ENCODE measurements around the gene PIKFYVE.

- TF ChIP-seq CTCF (IDR thresholded peaks at IDR 0.05) (no peak), POLR2A (IDR thresholded peaks at IDR 0.05) (no peak)
Observed at GRCh38 chr2:208239770-208240493, 26.1 kb upstream of the PIKFYVE start.
